NCI-H345 treated with DMSO at 0.1 percent for 48 hours (cell line): ENCODE measurements around the gene NOP9.

ENCODE experiments used
- DNase-seq: peaks from one replicate; lab custom pipeline; 2025; ENCODE audit not compliant: unreplicated experiment; lab: John Stamatoyannopoulos, UW

NOP9 gene

GRCh38 chr14:24282736-24283135 is 16.9 kb upstream of the NOP9 start:
- DNase-seq, result no peak

- no peak for DNase-seq
These were observed 15.7 kb upstream of the NOP9 start for GRCh38 chr14:24283796-24284460.

- no peak for DNase-seq
These were observed 15.1 kb upstream of the NOP9 start for GRCh38 chr14:24284501-24285035.

GRCh38 chr14:24285351-24285750 is 14.3 kb upstream of the NOP9 start:
- no peak for DNase-seq

DNA sequence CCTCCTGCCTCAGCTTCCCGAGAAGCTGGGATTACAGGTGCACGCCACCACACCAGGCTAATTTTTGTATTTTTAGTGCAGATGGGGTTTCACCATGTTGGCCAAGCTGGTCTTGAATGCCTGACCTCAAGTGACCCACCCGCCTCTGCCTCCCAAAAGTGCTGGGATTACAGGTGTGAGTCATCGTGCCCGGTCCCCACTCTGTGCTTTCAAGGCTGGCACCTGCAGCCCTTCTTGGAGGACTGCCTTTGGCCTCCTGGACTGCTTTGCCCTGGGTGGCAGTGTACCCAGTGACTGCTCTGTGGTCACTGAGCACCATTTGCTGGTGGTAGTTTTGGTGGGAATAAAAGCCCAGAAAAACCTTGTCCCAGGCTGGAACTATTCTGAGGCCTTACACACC is 12.7 kb upstream of the NOP9 start:
- no peak for DNase-seq

GRCh38 chr14:24289649-24290280 is 9.9 kb upstream of the NOP9 start:
- DNase-seq, result no peak

DNA sequence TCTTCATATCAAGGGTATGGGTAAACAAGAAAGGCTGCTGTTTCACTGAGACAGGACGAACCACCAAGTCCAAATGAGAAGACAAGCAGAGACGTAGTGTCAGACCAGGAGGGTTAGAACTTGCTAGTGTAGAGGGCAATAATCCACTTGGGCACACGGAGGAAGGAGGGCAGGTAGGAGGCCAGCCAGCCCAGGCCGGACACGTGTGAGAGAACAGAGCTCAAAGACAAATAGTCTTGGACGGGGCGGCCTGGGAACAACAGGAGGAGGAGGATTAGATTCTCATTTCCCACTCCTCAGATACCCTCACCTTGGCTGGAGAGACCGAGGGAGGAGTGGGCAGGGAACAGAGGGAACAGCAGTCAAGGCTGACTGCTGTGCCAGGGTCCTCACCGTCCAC is 8.9 kb upstream of the NOP9 start:
- DNase-seq, result no peak

DNA sequence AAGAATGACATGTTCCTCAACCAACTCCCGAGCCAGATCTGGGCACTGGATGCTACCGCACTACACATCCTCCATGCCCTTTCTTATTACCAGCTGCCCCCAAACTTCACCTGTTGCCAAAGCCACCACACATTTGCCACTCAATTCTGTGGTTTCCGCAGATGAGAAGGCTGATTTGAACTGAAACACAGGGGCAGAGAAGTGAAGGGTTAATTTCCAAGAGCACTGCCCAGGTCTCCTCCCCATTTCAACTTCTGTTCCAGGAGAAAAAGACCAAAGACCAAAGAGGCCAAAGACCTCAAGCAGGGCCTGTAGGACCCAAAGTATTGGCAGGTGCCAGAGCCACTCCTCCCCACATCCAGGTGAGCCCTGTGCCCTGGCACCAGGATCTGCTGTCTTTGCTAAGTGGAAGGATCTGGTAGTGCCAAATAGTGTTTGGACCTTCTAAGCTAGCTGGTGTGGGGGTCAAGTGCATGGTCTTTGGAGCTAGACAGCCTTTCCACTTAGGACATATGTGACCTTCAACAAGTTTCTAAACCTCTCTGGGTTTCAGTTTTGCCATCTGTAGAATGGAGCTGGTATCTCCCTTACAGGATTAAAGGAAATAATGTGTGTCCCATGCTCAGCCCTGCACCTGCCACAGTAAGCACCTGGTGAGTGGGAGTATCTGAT is 8.1 kb upstream of the NOP9 start:
- no peak for DNase-seq

GRCh38 chr14:24292118-24292807 is 7.4 kb upstream of the NOP9 start:
- DNase-seq, result no peak

- DNase-seq, result no peak
These were observed 6.1 kb upstream of the NOP9 start for GRCh38 chr14:24293525-24293924.

- peak; percentile 27 for DNase-seq
These were observed 3.1 kb upstream of the NOP9 start for GRCh38 chr14:24296341-24297157.

DNA sequence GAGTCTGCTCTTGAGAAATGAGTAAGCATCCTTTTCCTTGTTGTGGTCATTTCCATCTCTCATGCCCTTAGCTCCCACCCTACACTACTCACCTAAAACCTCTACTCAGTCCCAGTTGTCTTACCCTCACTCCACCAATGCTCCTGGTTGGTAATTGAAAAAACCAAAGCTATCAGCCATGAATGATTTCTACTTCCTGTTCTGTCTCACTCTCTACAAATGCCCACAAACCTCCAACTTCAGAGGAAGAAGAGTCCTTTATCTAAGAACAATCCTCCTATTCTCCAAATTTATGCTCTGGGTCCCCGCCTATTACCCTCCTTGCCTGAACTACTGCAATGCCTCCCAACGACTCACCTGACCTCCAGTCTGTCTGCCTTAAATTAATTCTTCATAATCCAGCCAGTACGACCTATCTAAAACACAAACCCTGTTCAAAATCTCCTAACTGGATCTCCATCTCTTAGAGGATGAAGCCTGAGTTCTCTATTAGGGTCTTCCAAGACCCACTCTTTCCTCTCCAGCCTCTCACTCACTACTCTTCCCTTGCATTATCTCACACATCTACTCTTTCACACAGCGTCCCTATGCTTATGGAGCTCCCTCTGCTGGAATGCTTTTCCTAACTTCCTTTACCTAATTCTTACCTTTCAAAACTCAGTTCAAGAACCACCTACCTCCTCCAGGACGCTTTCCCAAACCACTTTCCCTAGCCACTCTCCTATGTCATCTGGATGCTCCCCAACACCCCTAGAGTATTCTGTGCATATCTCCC is 2.3 kb upstream of the NOP9 start:
- no peak for DNase-seq

DNA sequence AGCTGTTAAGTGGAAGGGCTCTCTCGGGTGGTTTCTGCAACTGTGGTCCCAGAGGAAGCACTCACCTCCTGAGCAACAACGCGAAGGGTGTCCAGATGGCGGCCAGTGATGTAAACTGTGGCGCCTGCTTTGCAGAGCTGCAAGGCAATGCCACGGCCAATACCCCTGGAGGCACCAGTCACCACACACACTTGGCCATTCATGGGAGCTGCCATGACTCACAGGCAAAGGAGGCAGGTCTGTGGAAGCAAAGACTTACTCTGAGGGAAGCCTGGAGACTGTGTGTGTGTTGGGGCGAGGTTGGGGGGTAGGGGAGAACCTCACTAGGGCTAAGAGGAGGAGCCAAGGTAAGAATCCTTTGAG is 777 bp upstream of the NOP9 start:
- DNase-seq, result no peak

DNA sequence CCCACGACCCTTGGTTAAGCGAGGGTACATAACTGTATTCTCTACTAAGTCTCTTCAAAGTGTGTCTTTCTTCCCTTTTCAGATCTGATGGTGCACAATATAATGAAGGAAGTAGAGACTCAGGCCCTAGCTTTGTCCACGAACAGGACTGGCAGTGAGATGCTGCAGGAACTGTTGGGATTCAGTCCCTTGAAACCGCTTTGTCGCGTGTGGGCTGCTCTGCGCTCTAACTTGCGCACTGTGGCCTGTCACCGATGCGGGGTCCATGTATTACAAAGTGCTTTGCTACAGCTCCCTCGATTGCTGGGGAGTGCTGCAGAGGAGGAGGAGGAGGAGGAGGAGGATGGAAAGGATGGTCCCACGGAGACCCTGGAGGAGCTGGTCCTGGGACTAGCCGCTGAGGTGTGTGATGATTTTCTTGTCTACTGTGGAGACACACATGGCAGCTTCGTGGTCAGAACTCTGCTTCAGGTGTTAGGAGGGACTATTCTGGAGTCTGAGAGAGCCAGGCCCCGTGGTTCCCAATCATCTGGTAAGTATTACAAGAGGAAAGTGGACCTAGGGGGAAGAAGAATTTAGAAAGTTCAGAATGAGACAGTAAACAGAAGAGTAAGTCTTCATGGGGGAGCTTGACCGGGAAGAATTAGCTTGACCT is 803 bp downstream of the NOP9 start:
- DNase-seq, result no peak

GRCh38 chr14:24304019-24304387 is 4.4 kb downstream of the NOP9 start:
- DNase-seq, result no peak

GRCh38 chr14:24307156-24307574 is 7.5 kb downstream of the NOP9 start:
- DNase-seq, result no peak

DNA sequence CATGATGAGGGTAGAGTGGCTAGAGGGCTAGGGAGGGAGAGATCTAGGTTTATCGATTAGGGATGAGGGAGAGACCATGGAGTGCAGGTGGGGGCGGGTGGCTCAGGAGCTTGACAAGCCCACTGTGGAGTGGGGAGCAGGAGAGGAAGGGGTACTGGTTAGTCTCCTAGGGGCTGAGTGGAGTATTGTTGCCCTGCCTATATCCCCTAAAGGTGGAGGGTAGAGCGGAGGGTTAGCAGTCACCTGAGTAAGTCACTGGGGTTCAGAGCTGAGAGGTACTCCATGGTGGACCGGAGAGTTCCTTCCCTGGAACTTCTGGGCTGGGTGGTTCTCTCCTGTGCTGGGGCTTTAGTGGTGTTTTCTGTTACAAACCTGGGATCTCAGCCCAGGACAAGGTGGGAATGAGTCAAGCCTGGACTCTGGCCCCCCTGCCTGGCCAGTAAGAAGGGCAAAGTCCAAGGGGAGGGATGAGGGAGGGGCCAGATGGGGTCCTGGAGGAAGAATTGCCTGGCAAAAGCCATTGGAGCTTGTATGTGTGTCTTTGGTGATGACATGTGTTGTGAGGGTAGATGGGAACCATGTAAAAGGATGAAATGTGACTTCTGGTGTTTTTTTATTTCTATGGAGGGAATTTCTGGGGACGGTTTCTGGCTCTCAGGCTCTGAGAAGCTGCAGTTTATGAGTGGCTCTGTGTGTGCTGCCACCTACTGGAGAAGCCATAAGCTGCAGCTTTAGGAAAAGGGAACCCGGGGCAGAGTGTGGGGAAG is 8.1 kb downstream of the NOP9 start, which contains the start of gene CIDEB:
CIDEB (minus strand) TSS at position 403 of the 767 bp plus-strand sequence; CDS start at position 284, 119 bp downstream.
- peak; percentile 21 for DNase-seq

DNA sequence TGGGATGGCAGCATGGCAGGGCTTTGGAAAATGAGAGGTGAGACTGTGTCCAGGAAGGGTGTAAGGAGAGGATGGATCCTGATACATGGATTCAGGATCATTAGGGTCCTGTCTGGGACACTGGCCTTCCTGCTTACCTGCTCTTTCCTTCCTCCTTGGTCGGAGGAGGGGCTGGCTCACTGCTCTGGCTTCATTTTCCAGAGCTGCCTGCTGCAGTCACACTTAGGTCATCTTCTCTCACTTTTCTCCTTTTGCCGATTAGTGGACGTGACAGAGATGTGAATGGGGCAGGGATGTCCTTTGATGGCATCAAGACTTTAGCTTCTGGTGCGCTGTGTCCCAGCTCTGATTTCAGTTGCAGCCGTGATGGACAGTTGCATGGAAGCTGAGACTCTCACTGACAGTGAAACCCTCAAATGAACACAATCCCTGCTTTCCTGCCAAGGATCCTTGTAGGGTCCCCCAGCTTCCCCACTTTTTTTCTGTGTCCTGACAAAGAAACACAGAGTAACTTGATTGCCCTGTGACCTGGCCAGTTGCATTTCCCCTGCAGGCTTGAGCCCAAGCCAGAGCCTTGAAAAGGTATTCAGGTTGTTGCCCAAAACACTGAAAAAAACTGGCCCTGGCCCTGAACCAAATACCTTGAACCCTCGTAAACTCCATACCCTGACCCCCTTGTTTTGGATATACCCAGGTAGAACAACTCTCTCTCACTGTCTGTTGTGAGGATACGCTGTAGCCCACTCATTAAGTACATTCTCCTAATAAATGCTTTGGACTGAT is 8.9 kb downstream of the NOP9 start:
- no peak for DNase-seq
